ENCODE results near the gene SFI1.
"Not testable (repeated sequence)": the region's sequence is repeated elsewhere in the genome, so short reads cannot be mapped to it uniquely, and the experiment has no call there.

SFI1 gene

DNA sequence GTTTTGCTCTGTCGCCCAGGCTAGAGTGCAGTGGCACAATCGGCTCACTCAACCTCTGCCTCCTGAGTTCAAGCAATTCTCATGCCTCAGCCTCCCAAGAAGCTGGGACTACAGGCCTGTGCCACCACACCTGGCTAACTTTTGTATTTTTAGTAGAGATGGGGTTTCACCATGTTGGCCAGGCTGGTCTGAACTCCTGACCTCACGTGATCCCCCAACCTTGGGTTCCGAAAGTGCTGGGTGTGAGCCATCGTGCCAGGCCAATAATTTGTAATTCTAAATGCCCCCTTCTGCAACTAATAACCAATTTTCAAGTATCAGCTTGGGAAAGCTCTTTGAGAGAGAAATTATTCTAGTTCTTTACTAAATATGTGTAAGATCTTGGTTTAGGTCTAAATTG, 3.0 kb upstream of the SFI1 start:
- DNase-seq, result not testable (repeated sequence)

DNA sequence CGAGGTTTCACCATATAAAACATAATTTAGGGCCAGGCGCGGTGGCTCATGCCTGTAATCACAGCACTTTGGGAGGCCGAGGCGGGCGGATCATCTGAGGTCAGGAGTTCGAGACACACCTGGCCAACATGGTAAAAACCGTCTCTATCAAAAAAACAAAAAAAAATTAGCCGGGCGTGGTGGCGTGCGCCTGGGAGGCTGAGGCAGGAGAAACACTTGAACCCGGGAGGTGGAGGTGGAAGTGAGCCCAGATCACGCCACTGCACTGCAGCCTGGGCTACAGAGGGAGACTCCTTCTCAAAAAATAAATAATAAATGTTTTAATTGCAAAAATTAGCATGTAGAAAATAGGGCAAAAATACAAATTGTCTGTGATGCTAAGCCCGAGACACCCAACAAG, 993 bp upstream of the SFI1 start:
- DNase-seq, result no peak

DNA sequence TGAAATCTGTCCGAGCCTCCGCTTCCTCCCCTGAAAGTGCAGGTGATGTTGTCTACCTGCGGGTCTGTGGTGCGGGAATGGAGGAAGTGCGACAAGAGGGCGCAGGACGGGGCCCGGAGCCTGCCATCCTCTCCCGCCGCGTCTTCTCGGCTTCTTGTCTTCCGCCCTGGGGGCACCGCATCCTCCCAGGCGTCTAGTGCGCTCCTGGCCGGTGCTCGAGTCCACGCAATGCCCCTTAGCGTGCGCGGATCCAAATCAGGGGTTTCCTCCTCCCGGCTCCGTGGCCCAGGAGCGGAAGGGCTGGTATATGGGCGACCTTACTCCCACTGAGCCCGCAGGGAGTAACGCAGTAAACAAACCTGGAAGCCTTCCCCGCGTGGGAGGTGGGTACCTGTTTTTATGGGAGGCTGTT, 405 bp downstream of the SFI1 start:
- no peak for DNase-seq

DNA sequence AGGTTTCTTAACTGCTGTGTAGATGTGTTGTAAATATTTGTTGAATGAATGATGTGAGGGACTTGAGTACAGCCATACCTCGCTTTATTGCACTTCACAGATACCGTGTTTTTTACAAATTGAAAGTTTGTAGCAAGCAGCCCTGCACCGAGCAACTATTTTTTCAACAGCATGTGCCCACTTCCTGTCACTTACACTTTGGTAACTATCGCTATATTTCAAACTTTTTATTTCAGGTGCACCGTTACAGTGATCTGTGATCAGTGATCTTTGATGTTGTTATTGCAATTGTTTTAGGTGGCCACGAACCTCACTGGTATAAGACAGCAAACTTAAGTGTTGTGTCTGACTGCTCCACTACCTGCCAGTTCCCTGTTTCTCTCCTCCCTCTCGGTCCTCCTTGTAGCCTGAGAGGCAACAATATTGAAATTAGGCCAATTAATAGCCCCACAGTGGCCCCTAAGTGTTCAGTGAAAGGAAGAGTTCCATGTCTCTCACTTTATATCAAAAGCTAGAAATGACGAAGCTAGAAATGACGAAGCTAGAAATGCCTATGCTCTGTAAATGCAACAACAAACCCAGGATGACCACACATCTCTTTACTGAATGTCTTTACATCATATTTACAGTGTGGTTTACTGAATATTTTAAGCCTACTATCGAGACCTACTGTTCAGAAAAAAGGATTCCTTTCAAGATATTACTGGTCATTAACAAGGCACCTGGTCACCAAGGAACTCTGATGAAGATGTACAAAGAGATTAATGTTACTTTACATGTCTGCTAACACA, 1.0 kb downstream of the SFI1 start:
- no peak for DNase-seq

DNA sequence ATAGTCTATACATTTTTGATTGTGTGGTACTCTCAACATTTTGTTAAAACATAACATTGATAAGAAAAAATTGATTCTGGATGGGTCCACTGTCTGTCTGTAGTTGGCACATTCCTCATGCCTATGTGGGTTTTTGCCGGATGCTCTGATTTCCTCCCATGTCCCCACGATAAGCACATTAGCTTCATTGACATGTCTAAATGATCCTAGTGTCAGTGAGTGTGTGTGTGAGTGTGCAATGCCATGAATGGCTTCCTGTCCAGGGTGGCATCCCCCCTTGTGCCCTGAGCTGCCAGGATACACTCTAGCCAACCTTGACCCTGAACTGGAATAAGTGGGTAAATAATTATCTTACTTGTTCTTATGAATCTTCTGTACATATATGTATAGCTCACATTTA, 5.4 kb downstream of the SFI1 start:
- DNase-seq, result no peak

DNA sequence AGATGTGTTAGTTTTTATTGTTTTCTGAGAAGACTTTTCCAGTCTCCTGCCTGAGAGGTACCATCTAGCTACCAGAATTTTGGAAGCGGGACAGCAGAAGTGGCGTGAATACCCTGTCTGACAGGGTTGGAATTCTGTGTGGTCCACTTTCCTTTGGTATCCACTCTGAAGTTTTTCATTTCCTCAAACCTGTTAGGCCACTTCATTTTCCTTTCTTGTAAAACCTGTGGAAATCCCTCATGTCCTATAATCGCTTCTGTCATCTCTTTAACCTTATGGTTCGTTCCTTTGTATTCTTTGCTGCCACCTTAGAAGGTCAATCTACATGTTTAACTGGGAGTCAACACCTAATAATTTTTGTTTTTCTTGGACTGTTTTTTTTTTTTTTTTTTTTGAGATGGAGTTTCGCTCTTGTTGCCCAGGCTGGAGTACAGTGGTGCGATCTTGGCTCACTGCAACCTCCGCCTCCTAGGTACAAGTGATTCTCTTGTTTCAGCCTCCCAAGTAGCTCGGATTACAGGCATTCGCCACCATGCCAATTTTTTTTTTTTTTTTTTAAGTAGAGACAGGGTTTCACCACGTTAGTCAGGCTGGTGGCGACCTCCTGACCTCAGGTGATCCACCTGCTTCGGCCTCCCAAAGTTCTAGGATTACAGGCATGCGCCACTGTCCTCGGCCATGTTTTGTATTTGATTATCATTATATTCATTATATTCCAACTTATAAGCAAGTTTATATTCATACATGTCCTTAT, 7.1 kb downstream of the SFI1 start:
- no peak for DNase-seq

DNA sequence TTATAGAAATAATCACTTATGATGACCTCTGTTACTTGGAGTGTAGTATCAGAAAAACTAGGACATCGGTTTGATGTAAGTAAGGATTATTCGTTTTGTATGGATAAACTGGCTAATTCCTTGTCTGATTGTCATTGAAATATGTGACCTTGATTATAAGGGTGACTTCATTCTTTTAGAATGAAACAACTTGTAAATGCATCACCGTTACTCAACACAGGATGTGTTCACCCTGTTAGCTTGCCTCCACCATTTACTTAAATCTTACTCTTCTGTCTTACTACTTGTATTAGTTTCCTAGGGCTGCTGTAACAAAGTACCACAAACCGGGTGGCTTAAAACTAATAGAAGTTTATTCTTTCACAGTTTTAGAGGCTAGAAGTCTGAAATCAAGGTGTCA, 7.9 kb downstream of the SFI1 start:
- no peak for DNase-seq

DNA sequence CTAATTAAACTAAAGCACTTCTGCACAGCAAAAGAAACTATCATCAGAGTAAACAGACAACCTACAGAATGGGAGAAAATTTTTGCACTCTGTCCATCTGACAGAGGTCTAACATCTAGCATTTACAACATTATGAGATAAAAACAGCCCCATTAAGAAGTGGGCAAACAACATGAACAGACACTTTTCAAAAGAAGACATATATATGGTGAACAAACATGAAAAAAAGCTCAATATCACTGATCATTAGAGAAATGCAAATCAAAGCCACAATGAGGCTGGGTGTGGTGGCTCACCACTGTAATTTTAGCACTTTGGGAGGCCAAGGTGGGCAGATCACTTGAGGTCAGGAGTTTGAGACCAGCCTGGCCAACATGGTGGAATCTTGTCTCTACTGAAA, 11.2 kb downstream of the SFI1 start:
- DNase-seq, result not testable (repeated sequence)

DNA sequence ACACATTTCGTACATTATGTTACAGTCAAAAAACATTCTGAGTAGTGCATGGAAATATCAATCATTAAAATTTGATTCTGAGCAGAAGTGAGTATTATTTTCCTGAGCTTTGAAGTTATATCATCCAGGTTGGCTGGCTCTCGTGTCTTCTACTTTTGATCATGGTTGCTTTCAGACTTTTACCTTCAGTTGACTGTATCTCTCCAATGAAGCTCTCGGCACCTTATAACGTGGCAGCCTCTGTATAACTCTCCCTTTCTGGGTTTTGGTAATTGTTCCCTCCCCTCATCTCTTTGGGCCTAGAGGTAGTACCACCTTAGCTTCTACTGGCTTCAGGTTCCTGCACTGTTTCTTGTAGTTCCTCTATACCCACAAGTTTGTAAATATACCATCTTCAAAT, 12.2 kb downstream of the SFI1 start:
- no peak for DNase-seq

DNA sequence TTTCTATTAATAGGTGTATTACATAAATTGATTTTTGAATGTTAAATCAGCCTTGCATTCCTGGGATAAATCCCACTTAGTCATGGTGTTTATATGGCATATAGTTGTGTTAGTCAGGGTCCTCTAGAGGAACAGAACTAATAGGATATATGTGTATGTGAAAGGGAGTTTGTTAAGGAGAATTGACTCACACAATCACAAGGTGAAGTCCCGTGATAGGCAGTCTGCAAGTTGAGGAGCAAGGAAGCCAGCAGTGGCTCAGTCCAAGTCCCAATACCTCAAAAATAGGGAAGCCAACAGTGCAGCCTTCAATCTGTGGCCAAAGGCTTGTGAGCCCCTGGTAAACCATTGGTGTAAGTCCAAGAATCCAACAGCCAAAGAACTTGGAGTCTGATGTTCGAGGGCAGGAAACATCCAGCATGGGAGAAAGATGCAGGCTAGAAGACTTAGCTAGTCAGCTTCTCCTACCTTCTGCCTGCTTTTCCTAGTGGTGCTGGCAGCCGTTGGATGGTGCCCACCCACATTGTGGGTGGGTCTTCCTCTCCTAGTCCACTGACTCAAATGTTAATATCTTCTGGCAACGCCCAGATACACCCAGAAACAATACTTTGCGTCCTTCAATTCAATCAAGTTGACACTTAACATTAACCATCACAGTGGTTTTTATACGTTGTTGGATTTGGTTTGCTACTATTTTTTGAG, 12.9 kb downstream of the SFI1 start:
- no peak for DNase-seq

DNA sequence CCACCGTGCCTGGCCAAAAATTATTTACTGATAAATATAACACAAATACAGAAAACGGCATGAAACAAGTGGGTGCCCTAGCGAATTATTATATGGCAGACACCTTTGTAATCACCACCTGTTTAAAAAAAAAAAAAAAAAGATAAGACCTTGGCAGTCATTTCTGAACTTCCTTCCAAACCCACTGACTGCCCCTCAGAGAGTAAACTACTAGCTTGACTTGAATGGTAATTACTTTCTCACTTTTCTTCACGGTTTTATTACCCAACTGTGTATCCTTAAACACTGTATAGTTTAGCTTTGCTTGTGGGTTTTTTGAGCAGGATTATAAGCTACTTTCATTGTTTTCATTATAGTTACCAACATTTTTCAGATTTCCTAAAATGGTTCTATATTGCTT, 23.7 kb downstream of the SFI1 start:
- no peak for DNase-seq

DNA sequence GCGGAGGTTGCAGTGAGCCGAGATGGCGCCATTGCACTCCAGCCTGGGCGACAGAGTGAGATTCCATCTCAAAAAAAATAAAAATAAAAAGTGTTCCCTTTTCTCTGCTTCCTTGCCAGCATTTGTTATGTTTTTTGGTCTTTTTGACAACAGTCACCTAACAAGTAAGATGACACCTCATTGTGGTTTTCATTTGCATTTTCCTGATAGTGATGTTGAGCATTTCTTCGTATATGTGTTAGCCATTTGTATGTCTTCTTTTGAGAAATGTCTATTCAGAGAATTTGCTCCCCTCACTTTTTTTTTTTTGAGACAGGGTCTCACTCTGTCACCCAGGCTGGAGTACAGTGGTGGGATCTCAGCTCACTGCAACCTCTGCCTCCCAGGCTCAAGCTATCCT, 27.8 kb downstream of the SFI1 start:
- not testable (repeated sequence) for DNase-seq

DNA sequence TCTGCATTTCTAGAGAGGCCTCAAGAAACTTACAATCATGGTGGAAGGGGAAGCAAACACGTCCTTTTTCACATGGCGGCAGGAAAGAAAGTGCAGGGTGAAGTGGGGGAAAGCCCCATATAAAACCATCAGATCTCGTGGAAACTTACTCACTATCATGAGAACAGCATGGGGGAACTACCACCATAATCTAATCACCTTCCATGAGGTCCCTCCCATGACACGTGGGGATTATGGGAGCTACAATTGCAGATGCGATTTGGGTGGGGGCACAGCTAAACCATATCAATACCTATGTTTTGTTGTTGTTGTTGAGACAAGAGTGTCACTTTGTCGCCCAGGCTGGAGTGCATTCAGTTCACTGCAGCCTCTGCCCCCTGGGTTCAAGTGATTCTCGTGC, 29.9 kb downstream of the SFI1 start:
- no peak for DNase-seq

DNA sequence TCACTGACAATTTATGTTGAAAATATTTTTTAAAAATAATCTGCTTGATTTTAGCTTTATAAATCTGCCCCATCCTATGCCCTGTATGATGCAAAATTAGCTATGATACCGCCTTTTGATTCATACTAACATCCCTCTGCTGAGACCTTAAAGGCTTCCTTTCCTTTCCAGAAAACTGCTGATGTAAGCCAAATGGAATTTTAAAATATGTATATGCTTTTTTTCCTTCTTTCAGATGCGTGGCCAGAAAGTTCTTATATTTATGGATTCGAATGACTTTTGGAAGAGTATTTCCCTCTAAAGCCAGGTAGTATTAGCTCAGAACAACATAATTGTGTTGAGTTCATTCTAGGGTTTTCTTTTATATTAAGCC, 34.5 kb downstream of the SFI1 start:
- DNase-seq, result no peak

DNA sequence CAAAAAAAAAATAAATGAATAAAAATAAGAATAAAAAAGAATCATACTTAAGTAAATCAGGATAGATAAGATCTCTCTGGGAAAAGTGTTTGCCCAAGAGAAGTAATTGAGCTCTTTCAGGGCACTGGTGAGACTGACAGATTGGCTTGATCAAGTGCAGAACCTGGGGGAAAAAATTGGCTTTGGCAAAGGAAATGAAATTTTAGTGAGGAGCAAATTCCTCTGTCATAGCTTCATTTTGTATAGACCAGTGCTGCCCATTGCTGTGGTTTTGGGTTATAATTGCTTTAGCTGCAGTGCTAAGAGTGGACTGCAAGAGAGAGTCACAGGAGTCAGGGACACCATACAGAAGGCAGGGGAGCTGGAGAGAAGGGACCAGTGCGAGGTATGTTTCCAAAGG, 35.7 kb downstream of the SFI1 start:
- DNase-seq, result no peak

DNA sequence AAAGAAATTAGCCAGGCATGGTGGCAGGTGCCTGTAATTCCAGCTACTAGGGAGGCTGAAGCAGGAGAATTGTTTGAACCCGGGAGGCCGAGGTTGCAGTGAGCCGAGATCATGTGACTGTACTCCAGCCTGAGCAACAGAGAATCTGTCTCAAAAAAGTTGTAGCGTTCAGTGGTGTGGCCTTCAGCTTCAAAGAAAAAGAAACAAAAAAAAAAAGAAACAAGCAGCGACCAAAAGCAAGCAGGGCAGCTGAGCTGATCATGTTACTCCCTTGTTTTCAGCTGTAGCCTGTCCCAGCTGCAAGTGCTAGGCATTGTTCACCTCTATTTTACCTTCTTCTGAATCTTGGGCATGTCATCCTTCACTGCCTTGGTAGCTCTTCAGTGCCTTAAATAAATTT, 37.0 kb downstream of the SFI1 start:
- DNase-seq, result no peak

DNA sequence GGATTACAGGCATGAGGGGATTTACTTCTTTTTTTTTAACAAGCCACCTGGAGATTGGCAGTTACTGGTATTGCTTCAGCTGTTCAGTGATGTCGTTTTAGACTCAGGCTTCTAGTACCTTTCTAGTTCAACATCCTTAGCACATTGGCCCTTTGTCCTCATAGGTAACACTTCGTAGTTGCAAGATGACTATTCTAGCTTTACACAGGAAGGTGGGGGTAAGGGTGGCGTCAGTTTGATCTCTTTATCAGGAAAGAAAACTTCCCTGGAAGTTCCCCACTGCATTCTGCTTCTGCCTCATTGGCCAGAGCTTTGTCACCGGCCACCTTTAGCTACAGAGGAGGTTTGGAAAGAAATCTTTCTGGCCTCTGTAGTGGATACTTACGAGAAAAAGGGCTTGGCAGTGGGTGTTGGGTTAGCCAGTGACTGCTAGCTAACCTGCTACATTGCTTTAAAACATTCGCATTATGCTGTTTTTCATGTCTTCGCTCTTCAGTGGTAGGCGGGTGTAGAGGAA, 40.7 kb downstream of the SFI1 start:
- no peak for DNase-seq

DNA sequence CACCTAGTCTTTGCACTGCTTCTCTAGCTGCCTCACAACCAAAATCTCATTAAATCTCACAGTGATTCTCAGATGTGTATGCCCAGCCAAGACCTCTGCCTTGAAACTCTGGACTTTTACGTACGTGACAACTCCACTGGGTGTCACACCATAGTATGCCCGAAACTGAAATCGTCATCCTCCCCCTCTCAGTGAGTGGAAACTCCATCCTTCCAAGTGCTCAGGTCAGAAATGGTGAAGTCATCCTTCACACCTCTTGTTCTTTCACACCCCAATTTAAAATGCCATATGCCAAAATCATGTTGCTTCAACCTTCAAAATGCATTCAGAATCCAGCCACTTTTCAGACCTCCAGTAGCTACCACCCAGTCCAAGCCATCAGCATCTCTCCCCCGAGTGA, 42.5 kb downstream of the SFI1 start:
- no peak for DNase-seq

DNA sequence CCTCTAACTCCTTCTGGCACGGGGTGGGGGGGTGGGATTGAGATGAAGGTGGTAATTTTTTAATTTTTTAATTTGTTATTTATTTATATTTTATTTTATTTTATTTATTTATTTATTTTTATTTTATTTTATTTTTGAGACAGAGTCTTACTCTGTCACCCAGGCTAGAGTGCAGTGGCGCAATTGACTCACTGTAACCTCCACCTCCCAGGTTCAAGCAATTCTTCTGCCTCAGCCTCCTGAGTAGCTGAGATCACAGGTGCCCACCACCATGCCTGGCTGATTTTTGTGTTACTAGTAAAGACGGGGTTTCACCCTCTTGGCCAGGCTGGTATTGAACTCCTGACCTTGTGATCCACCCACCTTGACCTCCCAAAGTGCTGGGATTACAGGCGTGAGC, 43.8 kb downstream of the SFI1 start:
- not testable (repeated sequence) for DNase-seq

DNA sequence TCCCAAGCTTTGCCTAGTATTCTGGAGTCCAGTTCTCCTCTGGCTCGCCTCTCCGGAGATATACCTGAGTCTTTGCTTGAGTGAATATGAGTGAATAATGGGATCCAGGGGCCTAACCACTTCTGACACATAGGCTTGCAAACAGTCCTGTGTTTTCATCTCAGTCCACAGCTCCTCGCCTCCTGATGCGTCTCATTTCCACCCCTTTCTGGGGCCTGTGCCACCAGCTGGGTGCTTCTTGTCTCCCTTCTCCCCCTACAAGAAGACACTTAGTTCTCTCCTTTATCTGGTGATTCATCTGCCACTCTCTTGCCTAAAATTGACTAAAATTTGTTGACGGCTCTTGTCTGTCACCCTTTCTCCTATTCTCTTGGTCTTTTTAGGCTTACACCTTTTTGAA, 44.6 kb downstream of the SFI1 start:
- DNase-seq, result no peak

DNA sequence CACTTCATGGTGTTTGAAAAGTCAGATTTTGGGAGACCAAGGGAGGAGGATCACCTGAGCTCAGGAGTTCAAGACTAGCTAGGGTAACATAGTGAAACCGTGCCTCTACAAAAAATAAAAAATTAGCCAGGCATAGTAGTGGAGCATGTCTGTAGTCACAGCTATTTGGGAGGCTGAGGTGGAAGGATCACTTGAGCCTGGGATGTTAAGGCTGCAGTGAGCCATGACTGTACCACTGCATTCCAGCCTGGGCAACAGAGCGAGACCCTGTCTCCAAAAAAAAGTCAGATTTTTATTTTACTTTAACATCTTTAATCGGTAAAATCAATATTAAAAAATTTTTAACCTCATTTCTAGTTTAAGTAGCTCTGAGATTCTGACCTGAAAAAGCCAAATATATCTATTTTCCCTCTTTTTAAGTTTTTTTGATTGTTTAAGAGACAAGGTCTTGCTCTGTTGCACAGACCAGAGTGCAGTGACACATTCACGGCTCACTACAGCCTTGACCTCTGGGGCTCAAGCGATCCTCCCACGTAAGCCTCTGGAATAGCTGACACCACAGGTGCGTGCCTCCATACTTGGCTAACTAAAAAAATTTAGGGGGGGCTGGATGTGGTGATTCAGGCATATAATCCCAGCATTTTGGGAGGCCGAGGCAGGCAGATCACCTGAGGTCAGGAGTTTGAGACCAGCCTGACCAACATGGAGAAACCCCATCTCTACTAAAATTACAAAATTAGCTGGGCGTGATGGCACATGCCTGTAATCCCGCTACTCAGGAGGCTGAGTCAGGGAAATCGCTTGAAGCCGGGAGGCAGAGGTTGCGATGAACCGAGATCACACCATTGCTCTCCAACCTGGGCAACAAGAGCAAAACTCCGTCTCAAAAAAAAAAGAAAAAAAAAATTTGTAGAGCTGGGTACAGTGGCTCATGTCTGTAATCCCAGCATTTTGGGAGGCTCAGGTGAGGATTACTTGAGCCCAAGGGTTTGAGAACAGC, 48.4 kb downstream of the SFI1 start:
- no peak for DNase-seq

DNA sequence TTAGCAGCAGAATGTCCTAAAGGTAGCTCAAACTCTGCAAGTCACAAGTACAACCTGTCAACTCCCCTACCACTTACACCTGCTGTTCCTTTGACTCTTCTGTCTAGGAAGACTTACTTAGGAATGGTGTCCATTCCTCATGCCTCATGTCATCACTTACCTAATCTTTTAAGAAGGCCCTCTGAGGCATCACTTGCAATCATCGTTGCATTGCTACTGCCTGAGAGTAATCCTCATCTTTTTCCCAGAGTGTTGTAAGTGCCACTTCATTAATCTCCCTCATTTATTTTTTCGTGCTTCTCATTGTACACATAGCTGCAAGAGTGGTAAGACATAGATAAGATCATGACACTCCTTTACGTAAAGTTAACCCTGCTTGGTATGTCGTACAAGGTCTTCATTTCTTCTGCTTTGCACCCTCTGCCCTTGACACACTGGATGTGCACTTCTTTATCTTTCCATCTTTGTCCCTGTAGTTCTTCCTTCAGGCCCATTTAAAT, 54.6 kb downstream of the SFI1 start:
- no peak for DNase-seq

All from bone marrow (tissue), 2 donors.